Esophagus squamous epithelium (tissue), 4 donors: ENCODE results near the gene ABCB1.

ENCODE experiments used
- POLR2A ChIP-seq, 4 donors: fragments of 450-650 bp; IDR thresholded peaks; one replicate each; pipeline ENCODE4 v1.6.1; 2017; ENCODE audit warnings: antibody characterized with exemption in 4 of 4, mild to moderate bottlenecking in 4 of 4, moderate library complexity in 3 of 4
- TF ChIP-seq, protein P1 (sequence below), 6 experiments: fragments of 450-650 bp in 4 of 6; fragments of 200-600 bp in 2 of 6; sonication (generic) in 2 of 6; IDR thresholded peaks; one replicate each; pipeline ENCODE4 v1.5.1; 2016 to 2019; ENCODE audit warnings: antibody characterized with exemption in 6 of 6, mild to moderate bottlenecking in 4 of 6, moderate library complexity in 4 of 6

DNA sequence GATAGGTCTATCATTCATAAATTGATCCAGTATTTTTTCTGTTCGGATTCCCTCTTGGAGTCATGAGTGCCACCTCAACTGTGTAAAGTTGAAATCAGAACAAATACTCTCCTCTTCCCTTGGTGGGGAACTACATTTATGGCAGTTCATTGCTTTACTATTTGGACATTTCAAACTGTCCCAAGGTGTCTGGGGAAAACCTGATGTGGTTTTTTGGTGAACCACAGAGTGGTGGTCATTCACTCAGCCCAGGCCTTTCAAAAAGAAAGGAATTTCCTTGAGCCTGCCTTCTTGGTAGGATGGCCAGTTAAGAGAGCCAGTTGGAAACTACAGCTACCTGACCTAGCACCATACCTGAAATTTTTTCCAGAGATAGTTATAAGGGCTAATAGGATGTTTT lies 59.0 kb downstream of the ABCB1 start:
- TF ChIP-seq, protein P1, sequence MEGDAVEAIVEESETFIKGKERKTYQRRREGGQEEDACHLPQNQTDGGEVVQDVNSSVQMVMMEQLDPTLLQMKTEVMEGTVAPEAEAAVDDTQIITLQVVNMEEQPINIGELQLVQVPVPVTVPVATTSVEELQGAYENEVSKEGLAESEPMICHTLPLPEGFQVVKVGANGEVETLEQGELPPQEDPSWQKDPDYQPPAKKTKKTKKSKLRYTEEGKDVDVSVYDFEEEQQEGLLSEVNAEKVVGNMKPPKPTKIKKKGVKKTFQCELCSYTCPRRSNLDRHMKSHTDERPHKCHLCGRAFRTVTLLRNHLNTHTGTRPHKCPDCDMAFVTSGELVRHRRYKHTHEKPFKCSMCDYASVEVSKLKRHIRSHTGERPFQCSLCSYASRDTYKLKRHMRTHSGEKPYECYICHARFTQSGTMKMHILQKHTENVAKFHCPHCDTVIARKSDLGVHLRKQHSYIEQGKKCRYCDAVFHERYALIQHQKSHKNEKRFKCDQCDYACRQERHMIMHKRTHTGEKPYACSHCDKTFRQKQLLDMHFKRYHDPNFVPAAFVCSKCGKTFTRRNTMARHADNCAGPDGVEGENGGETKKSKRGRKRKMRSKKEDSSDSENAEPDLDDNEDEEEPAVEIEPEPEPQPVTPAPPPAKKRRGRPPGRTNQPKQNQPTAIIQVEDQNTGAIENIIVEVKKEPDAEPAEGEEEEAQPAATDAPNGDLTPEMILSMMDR (IDR thresholded peaks at IDR 0.05), result no peak
- TF ChIP-seq POLR2A (IDR thresholded peaks at IDR 0.05), result no peak
